HG02870 (cell line): ENCODE measurements around the gene LRP2.
"Not testable (repeated sequence)": the region's sequence is repeated elsewhere in the genome, so short reads cannot be mapped to it uniquely, and the experiment has no call there.

Experiments used
- ATAC-seq: cut with Tn5 transposase; IDR thresholded peaks from one replicate; pipeline ENCODE4 v1.9.1; 2021; ENCODE audit warnings: mild to moderate bottlenecking, moderate library complexity; ENCODE audit not compliant: unreplicated experiment

LRP2 gene

GRCh38 chr2:169348321-169349024, 13.9 kb downstream of the LRP2 start:
- no peak for ATAC-seq

GRCh38 chr2:169345486-169346437, 16.6 kb downstream of the LRP2 start:
- ATAC-seq: no peak

DNA sequence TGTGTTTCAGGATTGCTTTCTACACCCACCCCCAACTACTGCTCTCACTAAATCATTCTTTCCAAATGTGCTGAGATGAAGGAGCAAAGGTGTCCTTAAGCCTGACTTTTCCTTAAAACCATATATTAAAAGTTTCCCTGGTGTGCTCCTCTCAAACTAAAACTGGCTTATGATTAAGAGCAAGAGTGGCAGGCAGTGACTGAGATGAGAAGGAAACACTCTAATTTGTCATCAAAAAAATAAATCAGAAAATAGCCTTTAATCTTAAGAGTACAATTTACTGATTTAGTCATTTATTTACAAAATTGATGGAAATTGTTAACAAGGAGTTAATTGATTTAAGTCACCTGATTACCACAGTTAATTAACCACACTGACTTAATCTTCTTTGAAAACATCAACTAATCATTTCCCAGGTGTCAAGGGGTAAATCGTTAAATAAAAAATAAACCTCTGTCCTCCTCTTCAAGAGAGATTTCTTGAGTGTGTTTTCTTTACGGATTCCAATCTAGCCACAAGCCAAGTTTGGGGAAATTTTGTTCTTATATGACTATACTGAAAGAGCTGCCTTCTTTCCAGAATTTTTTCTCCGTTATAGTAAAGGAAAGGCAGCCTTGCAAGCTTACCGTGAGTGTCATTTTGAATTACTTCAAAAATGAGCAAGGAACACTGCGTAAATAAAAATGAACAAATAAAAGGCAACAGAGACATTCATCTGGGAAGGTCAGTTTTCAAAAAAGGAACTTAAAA, 17.4 kb downstream of the LRP2 start:
- ATAC-seq: no peak

DNA sequence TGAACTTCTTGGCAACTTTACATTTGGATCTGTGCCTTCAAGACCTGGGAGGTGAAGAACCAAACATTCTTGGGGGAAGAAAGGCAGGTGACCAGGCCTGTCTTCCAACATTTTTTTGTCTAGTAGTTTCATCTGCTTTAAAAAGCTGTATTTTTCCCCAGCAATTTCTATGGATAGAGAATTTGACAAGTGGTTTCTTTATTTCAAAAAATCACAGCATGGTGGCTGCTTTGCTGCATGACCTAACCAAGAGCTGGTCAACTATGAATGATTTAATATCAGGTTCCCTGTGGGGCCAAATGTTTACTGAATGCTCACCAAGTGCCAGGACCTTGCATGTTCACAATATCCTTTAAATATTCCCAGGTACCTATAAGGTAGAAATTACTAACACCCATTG, 19.1 kb downstream of the LRP2 start:
- ATAC-seq: no peak

DNA sequence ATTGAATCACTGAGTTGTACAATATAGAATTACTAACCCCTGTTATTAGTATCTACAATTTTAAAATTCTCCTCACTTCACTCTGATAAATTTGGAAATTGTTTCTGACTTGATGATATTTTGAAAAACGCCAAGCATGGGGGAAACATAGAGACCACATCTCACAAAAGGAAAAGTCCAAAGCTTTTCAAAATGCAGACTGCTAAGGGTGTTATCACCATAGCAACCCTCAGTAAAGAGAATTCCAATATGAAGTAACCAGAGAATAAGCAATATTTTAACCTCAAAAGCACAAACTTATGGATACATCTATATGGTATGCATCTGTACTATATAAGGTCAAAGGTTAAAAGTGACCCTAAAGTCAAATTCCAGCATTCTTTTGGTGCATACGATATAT, 22.7 kb downstream of the LRP2 start:
- no peak for ATAC-seq

GRCh38 chr2:169336695-169337094, 25.6 kb downstream of the LRP2 start:
- no peak for ATAC-seq

DNA sequence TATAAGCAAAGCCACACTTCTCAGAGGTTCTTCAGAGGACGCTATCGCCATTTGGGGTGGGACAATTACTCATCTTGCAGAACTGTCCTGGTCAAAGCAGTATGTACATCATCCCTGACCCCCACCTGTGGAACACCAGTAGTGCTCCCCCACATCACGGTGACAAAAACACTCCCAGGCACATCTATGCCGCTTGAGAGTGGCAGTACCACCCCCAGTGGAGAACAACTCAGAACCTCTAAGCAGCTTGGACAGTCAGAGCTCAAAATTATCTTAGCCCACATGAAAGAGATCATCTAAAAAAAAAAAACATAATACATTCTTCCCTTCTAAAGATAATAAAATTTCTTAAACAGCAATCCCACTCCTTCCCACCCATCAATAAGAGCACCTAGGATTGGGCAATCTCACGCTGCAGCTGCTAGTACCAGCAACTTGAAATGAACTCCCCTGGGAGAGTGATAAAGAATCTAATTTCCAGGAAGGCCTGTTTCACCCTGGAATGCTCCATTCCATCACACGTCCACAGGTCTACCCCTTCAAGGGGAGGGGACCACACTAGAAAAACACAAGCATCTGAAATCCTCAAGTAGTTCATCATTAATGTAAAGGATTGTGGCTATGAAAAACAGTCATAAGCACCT, 31.7 kb downstream of the LRP2 start:
- no peak for ATAC-seq

- ATAC-seq: no peak
These were observed 32.4 kb downstream of the LRP2 start for GRCh38 chr2:169329688-169330554.

- no peak for ATAC-seq
These were observed 33.5 kb downstream of the LRP2 start for GRCh38 chr2:169328785-169329184.

GRCh38 chr2:169327837-169328236, 34.5 kb downstream of the LRP2 start:
- ATAC-seq: not testable (repeated sequence)

DNA sequence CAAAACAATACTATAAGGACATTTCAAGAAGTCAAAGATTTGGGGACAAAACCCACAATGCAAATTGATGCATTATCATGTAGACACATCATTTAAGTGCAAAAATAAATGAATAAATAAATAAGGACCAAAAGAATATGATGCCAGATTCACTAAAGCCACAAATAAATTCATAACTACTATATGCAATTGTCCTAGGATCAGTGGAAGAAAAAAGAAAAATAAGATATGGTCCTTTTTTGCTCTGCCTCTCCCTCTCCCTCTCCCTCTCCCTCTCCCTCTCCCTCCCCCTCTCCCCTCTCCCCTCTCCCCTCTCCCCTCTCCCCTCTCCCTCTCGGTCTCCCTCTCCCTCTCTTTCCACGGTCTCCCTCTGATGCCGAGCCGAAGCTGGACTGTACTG, 36.4 kb downstream of the LRP2 start:
- ATAC-seq: not testable (repeated sequence)

GRCh38 chr2:169324581-169325260, 37.6 kb downstream of the LRP2 start:
- no peak for ATAC-seq

GRCh38 chr2:169323841-169324240, 38.5 kb downstream of the LRP2 start:
- ATAC-seq: no peak

DNA sequence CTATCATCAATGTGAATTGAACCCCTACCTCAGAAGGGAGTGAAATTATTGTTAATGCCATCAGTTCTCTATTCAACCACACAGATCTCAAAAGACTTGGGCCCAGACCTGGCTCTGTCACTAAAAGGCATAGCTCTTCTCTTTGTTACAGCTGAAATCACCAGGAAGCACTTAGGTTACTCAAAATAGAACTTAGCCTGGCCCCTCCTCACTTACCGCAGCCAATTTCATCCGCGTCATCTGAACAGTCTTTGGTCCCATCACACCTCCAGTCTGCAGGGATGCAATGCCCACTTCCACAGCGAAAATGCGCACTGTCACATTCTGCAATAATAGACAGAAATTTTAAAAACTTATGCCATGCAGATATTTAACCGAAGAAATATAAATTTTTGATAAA, 41.8 kb downstream of the LRP2 start:
- ATAC-seq: no peak

- ATAC-seq: no peak
These were observed 47.0 kb downstream of the LRP2 start for GRCh38 chr2:169315357-169315756.

- not testable (repeated sequence) for ATAC-seq
These were observed 54.0 kb downstream of the LRP2 start for GRCh38 chr2:169308349-169308748.

DNA sequence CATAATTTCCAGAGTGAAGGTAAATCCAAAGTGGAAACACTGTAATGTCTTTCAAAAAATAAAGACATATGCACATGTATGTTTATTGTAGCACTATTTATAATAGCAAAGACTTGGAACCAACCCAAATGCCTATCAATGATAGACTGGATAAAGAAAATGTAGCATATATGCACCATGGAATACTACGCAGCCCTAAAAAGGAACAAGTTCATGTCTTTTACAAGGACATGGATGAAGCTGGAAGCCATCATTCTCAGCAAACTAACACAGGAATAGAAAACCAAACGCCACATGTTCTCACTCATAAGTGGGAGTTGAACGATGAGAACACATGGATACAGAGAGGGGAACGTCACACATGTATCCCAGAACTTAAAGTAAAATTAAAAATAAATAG, 57.6 kb downstream of the LRP2 start:
- ATAC-seq: not testable (repeated sequence)

- ATAC-seq: no peak
These were observed 58.6 kb downstream of the LRP2 start for GRCh38 chr2:169303579-169304305.

DNA sequence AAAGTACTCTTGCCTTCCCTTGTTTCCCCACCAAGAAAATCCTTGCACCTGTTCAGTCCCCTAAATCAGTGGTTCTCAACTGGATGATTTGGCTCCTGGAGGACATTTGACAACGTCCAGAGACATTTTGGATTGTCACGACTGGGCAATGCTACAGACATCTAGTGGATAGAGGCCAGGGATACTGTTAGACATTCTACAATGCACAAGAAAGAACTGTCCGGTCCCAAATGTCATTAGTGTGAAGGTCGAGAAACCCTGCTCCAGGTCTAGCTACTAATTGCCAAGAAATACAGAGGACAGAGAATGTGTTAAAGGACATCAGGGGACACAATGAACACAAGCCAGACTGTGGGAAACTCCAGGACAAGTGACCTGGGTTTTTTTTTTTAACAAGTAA, 60.0 kb downstream of the LRP2 start:
- no peak for ATAC-seq
